Pancreas (tissue), 10 donors: ENCODE measurements around the gene CTU2. TPM values are rescaled to one million over a fixed set of nuclear protein-coding genes. Genes with fewer than 3 reads are reported as not detected.

Experiments used
- ATAC-seq, 4 donors: fragments of 200-7000 bp; cut with Tn5 transposase; one replicate each; pipeline versions ENCODE4 v1.8.0 to v1.9.1; 2020; ENCODE audit warnings: mild to moderate bottlenecking in 4 of 4, moderate library complexity in 4 of 4
- DNase-seq, 6 donors: peaks; one replicate each; pipeline ENCODE4 v3.0.0-alpha.2; 2020
- FAIRE-seq: peaks from 2 replicates; lab custom pipeline; 2012; peaks lifted over from hg19 to GRCh38; lab: Jason Lieb, UNC
- H3K27ac ChIP-seq, 4 donors: fragments of 200-600 bp; sonication (generic); 1 replicate in 3 of 4; 2 replicates in 1 of 4; pipeline versions ENCODE4 v1.5.0 to v1.8.0; 2020
- H3K27me3 ChIP-seq, 4 donors: fragments of 200-600 bp; one replicate each; pipeline ENCODE4 v1.8.0; 2021
- H3K36me3 ChIP-seq, 3 donors: fragments of 200-600 bp; sonication (generic) in 1 of 3; one replicate each; pipeline versions ENCODE4 v1.5.0 to v1.8.0; 2020 to 2021
- H3K4me1 ChIP-seq, 3 donors: fragments of 200-600 bp; one replicate each; pipeline ENCODE4 v1.8.0; 2021
- H3K4me3 ChIP-seq, 4 donors: fragments of 200-600 bp; sonication (generic) in 2 of 4; one replicate each; pipeline versions ENCODE4 v1.5.0 to v1.8.0; 2020 to 2021
- H3K9me3 ChIP-seq, 4 donors: fragments of 200-600 bp; one replicate each; pipeline ENCODE4 v1.8.0; 2021
- CTCF ChIP-seq, 4 donors: fragments of 200-600 bp; sonication (generic) in 3 of 4; IDR thresholded peaks; one replicate each; pipeline versions ENCODE4 v1.5.0 to v1.8.0; 2021; ENCODE audit warnings: antibody characterized with exemption in 4 of 4
- WGBS, 2 donors: extraction: QIAGEN DNeasy Blood & Tissue Kit; methylation state at CpG; one replicate each; pipeline ENCODE4 v1.1.7; 2013; 5-methylcytosine and 5-hydroxymethylcytosine counted together
- intact Hi-C, 3 donors: fragments of 100-400 bp; cut with DNase I; formaldehyde crosslinking; loops; one replicate each; pipeline versions ENCODE4 v1.11.1 to v1.14.2; 2022
- polyA plus RNA-seq, 2 donors: library from polyadenylated mRNA; stranded (reverse); fragments of 200-250 nt; gene quantifications; one replicate each; pipeline ENCODE4 v1.2.3, GENCODE V29; 2013
- total RNA-seq, 6 donors: library from RNA; stranded (reverse); fragmentation: NEBNext Ultra II Directional in 4 of 6; extraction: Animal tissue kit (Norgen Biotek cat#: 25700) in 4 of 6; gene quantifications; one replicate each; pipeline versions ENCODE4 v1.2.1 to v1.2.4, GENCODE V29; 2021 to 2023
- donor health status: healthy with polysubstance abuse.
- donor health status: DM: no; HTN: no; CAD: no; lungs with moderate emphysema.
- donor health status: DM: no; HTN: no; CAD: no.
- donor health status: control.
- donor health status: control.
- donor health status: Bipolar disorder and iron deficiency.
- donor health status: DM: yes; HTN: yes; CAD: no.
- donor health status: DM: no; HTN: no; CAD: no.
- donor health status: DM: no; HTN: no; CAD: no.
- donor health status: DM: yes; HTN: yes; CAD: no.

CTU2 gene
- total and polyA plus RNA-seq, 8 donors: 8.1 to 21.9 (median 10.6) TPM

GRCh38 chr16:88710556-88710955 is 4.3 kb downstream of the CTU2 start:
- 83% methylated on average over 16 of the region's 16 CpGs for WGBS, 2 donors
- TF ChIP-seq CTCF (IDR thresholded peaks at IDR 0.05): no peak
- H3K36me3 ChIP-seq: peaks cover 0 to 10% (median under 1%) of the 10 kb centered on the region in 3 donors
- ATAC-seq: no peak
- H3K27me3 ChIP-seq: no peaks in the 10 kb centered on the region
- no peaks in the 10 kb centered on the region for H3K9me3 ChIP-seq
- H3K4me1 ChIP-seq: peaks cover 0 to 8% (median 0%) of the 10 kb centered on the region in 3 donors
- no peak overlapping the region for H3K4me3 ChIP-seq
- no peak overlapping the region for H3K27ac ChIP-seq
- intact Hi-C loops: no loop called here
- FAIRE-seq: no peak
- DNase-seq: no peak

- no peak for ATAC-seq
- 82 to 87% methylated on average over 17 to 18 of the region's 18 CpGs for WGBS, 2 donors
- Histone ChIP-seq H3K27me3 (no peaks in the 10 kb centered on the region), H3K36me3 (peaks cover 0 to 13% (median 12%) of the 10 kb centered on the region in 3 donors), H3K4me1 (peaks cover 0 to 8% (median 0%) of the 10 kb centered on the region in 3 donors), H3K27ac (no peak overlapping the region), H3K4me3 (no peak overlapping the region), H3K9me3 (no peaks in the 10 kb centered on the region)
- FAIRE-seq: no peak
- DNase-seq: no peak
- intact Hi-C loops: no loop called here
- no peak for TF ChIP-seq CTCF (IDR thresholded peaks at IDR 0.05)
These were observed 5.5 kb downstream of the CTU2 start for GRCh38 chr16:88711750-88712340.

DNA sequence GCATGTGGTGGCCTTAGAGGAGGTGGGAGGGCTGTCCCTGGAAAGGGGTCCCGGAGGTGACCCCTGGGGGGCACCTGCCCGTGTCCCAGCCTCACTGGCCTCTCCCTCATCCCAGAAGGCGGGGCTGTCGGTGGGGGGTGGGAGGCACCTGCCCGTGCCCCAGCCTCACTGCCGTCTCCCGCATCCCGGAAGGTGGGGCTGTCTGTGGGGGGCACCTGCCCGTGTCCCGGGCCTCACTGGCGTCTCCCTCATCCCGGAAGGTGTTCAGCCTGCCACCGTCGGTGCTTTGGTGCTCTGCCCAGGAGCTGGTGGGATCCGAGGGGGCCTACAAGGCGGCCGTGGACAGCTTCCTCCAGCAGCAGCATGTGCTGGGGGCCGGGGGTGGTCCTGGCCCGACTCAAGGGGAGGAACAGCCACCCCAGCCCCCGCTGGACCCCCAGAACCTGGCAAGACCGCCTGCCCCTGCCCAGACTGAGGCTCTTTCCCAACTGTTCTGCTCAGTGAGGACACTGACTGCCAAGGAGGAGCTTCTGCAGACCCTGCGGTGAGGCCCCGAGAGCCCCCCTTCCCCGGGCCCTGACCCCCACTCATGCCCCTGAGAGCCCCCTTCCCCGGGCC is 6.2 kb downstream of the CTU2 start:
- Histone ChIP-seq H3K27ac (no peak overlapping the region), H3K27me3 (no peaks in the 10 kb centered on the region), H3K36me3 (peaks cover 0 to 13% (median 12%) of the 10 kb centered on the region in 3 donors), H3K4me3 (no peak overlapping the region), H3K4me1 (peaks cover 0 to 2% (median 0%) of the 10 kb centered on the region in 3 donors), H3K9me3 (no peaks in the 10 kb centered on the region)
- TF ChIP-seq CTCF (IDR thresholded peaks at IDR 0.05): no peak
- 82 to 85% methylated on average over 23 to 25 of the region's 25 CpGs for WGBS, 2 donors
- intact Hi-C loops: no loop called here
- ATAC-seq (no peak), FAIRE-seq (no peak), DNase-seq (no peak)

GRCh38 chr16:88713054-88713453 is 6.8 kb downstream of the CTU2 start:
- intact Hi-C loops: no loop called here
- Histone ChIP-seq H3K4me1 (no peaks in the 10 kb centered on the region), H3K36me3 (peaks cover 0 to 13% (median 12%) of the 10 kb centered on the region in 3 donors), H3K4me3 (no peak overlapping the region), H3K27ac (no peak overlapping the region), H3K27me3 (no peaks in the 10 kb centered on the region), H3K9me3 (no peaks in the 10 kb centered on the region)
- FAIRE-seq (no peak), ATAC-seq (no peak), DNase-seq (no peak)
- no peak for TF ChIP-seq CTCF (IDR thresholded peaks at IDR 0.05)
- 68 to 77% methylated on average over 13 to 15 of the region's 15 CpGs for WGBS, 2 donors
